Astrocyte of the spinal cord (primary cell): Measurements from ENCODE around the gene DLGAP1.

Experiments used
- DNase-seq: peaks from one replicate; pipeline ENCODE4 v3.0.0; 2011; ENCODE audit warnings: low read depth, low spot score
- H3K4me3 ChIP-seq: 2 replicates; pipeline ENCODE4 v1.5.1; 2011; ENCODE audit warnings: low read depth, mild to moderate bottlenecking, low read length, moderate library complexity
- in situ Hi-C: cut with HindIII; loops from 2 replicates; pipeline ENCODE4 v1.10.0; 2017; ENCODE audit warnings: low sequenced_read_pairs
- TF ChIP-seq, protein P1 (sequence below): IDR thresholded peaks from 2 replicates; pipeline ENCODE4 v1.5.1; 2012; ENCODE audit warnings: low read depth, mild to moderate bottlenecking, low read length, inconsistent platforms

Gene DLGAP1

DNA sequence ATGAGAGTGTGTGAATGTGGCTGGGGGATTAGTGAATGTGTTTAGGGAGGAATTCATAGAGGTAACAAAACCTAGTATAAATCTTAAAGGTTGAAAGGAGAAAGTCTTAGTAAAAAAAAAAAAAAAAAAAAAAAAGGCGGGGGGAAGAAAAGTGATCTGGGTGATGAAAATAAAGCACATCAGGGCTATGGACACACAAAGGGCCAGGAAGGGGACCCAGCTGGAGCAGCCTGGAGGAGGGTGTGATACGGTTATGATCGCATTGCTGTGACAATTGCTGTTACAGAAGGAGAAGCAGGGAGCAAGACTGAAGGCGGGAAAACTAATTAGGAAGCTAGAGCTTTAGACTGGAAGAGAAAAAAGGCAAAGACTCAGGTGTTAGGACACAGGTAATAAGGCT is 85.4 kb downstream of the DLGAP1 start:
- no peak for DNase-seq
- in situ Hi-C loops = no loop called here
- H3K4me3 ChIP-seq = no peak overlapping the region
- TF ChIP-seq, protein P1, sequence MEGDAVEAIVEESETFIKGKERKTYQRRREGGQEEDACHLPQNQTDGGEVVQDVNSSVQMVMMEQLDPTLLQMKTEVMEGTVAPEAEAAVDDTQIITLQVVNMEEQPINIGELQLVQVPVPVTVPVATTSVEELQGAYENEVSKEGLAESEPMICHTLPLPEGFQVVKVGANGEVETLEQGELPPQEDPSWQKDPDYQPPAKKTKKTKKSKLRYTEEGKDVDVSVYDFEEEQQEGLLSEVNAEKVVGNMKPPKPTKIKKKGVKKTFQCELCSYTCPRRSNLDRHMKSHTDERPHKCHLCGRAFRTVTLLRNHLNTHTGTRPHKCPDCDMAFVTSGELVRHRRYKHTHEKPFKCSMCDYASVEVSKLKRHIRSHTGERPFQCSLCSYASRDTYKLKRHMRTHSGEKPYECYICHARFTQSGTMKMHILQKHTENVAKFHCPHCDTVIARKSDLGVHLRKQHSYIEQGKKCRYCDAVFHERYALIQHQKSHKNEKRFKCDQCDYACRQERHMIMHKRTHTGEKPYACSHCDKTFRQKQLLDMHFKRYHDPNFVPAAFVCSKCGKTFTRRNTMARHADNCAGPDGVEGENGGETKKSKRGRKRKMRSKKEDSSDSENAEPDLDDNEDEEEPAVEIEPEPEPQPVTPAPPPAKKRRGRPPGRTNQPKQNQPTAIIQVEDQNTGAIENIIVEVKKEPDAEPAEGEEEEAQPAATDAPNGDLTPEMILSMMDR = no peak

DNA sequence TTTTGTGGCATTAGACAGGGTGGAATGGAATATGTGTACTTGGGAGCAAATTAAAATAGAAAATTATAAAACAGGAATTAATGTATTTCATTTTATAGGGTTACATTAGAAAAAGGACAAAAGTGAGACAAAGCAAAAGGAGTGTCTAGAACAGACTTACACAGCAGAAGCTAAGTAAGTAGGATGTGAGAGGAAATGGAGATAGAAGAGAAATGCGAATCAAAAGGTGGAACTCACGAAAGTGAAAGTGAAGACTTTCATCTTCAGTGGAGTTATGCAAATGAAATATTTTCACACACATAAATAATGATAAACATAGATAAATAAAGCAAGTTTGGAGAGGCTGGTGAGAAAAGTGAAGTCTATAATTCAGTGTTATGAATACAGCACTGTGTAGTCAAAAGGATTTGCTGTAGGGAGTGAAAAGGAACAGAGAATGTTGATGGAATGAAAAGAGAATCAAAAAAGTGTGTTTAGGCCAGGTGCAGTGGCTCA is 94.8 kb downstream of the DLGAP1 start:
- DNase-seq = no peak
- in situ Hi-C loops = no loop called here
- TF ChIP-seq, protein P1 = no peak
- H3K4me3 ChIP-seq = no peak overlapping the region

DNA sequence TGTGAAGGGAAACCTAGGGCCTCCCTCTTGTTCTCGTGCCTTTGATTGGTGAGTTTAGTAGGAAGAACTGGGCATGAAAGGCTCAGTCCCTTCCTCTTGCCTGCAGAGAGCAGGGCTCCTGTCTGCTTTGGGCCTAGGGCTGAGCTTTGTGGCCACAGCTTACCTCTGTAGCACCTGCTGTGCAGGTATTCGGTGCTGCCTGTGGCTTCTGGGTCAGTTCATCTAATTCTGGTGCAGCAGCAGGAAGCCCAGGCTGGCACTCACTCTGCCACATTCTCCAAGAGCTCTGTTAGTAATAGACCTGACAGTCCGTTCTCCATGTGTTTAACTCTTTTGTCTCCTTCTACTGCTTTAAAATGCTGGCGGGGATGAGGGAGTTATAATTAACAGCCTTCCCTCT is 96.5 kb downstream of the DLGAP1 start:
- in situ Hi-C loops = no loop called here
- no peak for DNase-seq
- no peak overlapping the region for H3K4me3 ChIP-seq
- TF ChIP-seq, protein P1 = no peak

DNA sequence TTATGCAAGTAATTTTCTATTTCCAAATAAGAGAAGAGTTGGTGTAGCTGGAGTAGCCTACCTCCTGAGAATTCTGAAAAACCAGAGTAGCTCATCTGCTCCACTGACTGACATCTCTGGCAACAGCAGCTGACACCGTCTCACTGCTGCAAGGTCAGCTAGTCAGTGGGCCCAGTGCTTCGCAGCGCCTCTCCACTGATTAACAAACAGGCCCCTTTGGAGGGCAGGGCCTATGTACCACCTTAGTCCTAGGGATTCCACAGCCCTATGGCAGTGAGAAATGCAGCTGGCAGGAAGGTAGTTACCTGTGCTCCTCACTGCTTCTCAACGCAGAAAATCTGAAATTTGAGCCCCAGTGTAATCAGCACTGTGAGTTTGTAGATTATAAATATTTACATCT is 97.5 kb downstream of the DLGAP1 start:
- in situ Hi-C loops = no loop called here

DNA sequence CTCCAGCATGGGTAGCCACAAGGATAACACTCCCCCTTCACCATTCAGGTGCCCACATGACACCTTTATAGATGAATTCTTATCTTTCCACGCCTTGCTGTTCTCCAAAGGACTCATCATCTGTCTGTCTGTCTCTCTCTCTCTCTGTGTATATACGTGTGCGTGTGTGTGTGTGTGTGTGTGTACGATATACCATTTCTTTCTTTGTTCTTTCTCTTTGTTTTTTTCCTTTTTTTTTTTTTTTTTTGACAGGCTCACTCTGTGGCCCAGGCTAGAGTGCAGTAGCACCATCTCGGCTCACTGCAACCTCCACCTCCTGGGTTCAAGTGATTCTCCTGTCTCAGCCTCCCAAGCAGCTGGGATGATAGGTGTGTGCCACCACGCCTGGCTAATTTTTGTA is 98.2 kb downstream of the DLGAP1 start:
- no peak for DNase-seq
- in situ Hi-C loops = no loop called here
- no peak overlapping the region for H3K4me3 ChIP-seq
- TF ChIP-seq, protein P1 = no peak

More for the DNA sequence above, 97.5 kb downstream of the DLGAP1 start:
- no peak overlapping the region for H3K4me3 ChIP-seq
- TF ChIP-seq, protein P1 = no peak
- DNase-seq = no peak

DNA sequence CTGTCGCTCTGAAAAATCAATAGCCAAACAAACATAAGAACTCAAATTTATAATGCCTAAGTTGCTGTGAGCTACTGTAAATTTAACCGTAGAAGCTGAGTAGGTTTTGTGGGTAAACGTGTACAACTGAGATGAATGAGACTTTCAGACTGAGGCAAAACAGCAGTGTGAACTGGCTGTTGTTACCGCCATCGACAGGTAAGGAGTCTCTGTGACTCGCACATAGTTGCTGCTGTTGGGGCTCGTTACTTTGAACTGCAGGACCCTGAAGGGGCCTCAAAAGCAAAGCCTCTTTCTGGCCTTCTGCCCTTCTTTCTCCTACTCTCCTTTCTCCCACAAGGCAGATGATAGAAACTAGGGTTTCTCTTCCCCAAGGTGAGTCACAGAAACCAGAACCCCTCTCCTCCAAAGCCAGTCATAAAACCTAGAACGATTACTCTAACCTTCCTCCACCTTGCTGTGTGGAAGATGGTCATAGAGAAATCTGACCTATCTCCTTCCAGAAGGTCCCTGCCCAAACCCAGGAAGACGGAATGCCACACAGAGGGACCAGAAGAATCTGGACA is 101.2 kb downstream of the DLGAP1 start:
- TF ChIP-seq, protein P1 = no peak
- no peak overlapping the region for H3K4me3 ChIP-seq
- in situ Hi-C loops = no loop called here
- no peak for DNase-seq
